ENCODE results near the gene POLR1C.
"Not testable (repeated sequence)": the region's sequence is repeated elsewhere in the genome, so short reads cannot be mapped to it uniquely, and the experiment has no call there.

POLR1C gene

GRCh38 chr6:43509984-43510826, 6.7 kb upstream of the POLR1C start, which contains the start of gene LRRC73:
TSS of gene LRRC73 (minus strand) at chr6:43510346. CDS start at chr6:43509785, 561 bp downstream.
- ATAC-seq (peak; percentile 85), DNase-seq (peak; percentile 88)

- ATAC-seq (no peak), DNase-seq (no peak)
Measured at GRCh38 chr6:43510827-43511163, 6.1 kb upstream of the POLR1C start.

GRCh38 chr6:43511824-43512415, 5.0 kb upstream of the POLR1C start:
- DNase-seq (no peak), ATAC-seq (no peak)

GRCh38 chr6:43515808-43516207, 1.1 kb upstream of the POLR1C start:
- DNase-seq (no peak), ATAC-seq (no peak)

GRCh38 chr6:43516367-43516696, 557 bp upstream of the POLR1C start:
- DNase-seq, result no peak
- no peak for ATAC-seq

GRCh38 chr6:43517505-43518357, 842 bp downstream of the POLR1C start:
- DNase-seq, result no peak
- ATAC-seq, result no peak

GRCh38 chr6:43520097-43520496, 3.2 kb downstream of the POLR1C start:
- DNase-seq, result no peak
- ATAC-seq, result no peak

GRCh38 chr6:43521836-43522235, 4.9 kb downstream of the POLR1C start:
- ATAC-seq (no peak), DNase-seq (no peak)

- ATAC-seq (peak; percentile 1), DNase-seq (no peak)
Measured at GRCh38 chr6:43522547-43523261, 5.8 kb downstream of the POLR1C start.

GRCh38 chr6:43523284-43523683, 6.4 kb downstream of the POLR1C start:
- ATAC-seq (peak; percentile 5), DNase-seq (no peak)

GRCh38 chr6:43524483-43524961, 7.6 kb downstream of the POLR1C start:
- DNase-seq (no peak), ATAC-seq (no peak)

GRCh38 chr6:43532201-43532600, 15.3 kb downstream of the POLR1C start:
- ATAC-seq, result no peak
- DNase-seq, result no peak

- ATAC-seq, DNase-seq: not testable (repeated sequence)
Measured at GRCh38 chr6:43538986-43539385, 22.1 kb downstream of the POLR1C start.

GRCh38 chr6:43539409-43539808, 22.5 kb downstream of the POLR1C start:
- ATAC-seq, DNase-seq: not testable (repeated sequence)

GRCh38 chr6:43540507-43540906, 23.6 kb downstream of the POLR1C start:
- ATAC-seq (no peak), DNase-seq (no peak)

GRCh38 chr6:43541774-43542471, 25.0 kb downstream of the POLR1C start:
- ATAC-seq (no peak), DNase-seq (no peak)

GRCh38 chr6:43544461-43544860, 27.6 kb downstream of the POLR1C start:
- ATAC-seq (no peak), DNase-seq (no peak)

- ATAC-seq (no peak), DNase-seq (no peak)
Measured at GRCh38 chr6:43547222-43547621, 30.3 kb downstream of the POLR1C start.

GRCh38 chr6:43557620-43558019, 40.7 kb downstream of the POLR1C start:
- not testable (repeated sequence) for DNase-seq, ATAC-seq

- DNase-seq (no peak), ATAC-seq (no peak)
Measured at GRCh38 chr6:43559328-43559727, 42.4 kb downstream of the POLR1C start.

- DNase-seq (no peak), ATAC-seq (peak; percentile 32)
Measured at GRCh38 chr6:43570876-43571441, 54.1 kb downstream of the POLR1C start.
